ENCODE measurements around the gene PRRC2B.
A peak's percentile ranks its signal among the peaks of the same experiment; 100 is the strongest.

Gene PRRC2B

GRCh38 chr9:131529597-131530545, 136.0 kb downstream of the PRRC2B start:
- no peak for TF ChIP-seq CTCF (IDR thresholded peaks at IDR 0.05; ENCODE audit: extremely low read depth, insufficient read depth, missing control alignments)
- no peak for DNase-seq (ENCODE audit: low spot score)
- in situ Hi-C loops (cut with MboI; ENCODE audit: low pct_unique_long_range_greater_than_20kb, low sequenced_read_pairs, unreplicated experiment), result no loop called here

- in situ Hi-C loops (cut with MboI; ENCODE audit: low pct_unique_long_range_greater_than_20kb, low sequenced_read_pairs, unreplicated experiment), result no loop called here
- no peak for TF ChIP-seq CTCF (IDR thresholded peaks at IDR 0.05; ENCODE audit: extremely low read depth, insufficient read depth, missing control alignments)
- peak; percentile 70 for DNase-seq (ENCODE audit: low spot score)
Observed at GRCh38 chr9:131530546-131530919, 136.6 kb downstream of the PRRC2B start.

GRCh38 chr9:131530920-131531832, 137.3 kb downstream of the PRRC2B start, which contains the start of gene UCK1:
UCK1 (minus strand) TSS chr9:131531263; CDS start chr9:131531174, 89 bp downstream.
- in situ Hi-C loops (cut with MboI; ENCODE audit: low pct_unique_long_range_greater_than_20kb, low sequenced_read_pairs, unreplicated experiment), result no loop called here

GRCh38 chr9:131534721-131535237, 140.9 kb downstream of the PRRC2B start:
- TF ChIP-seq CTCF (IDR thresholded peaks at IDR 0.05; ENCODE audit: extremely low read depth, insufficient read depth, missing control alignments), result no peak
- in situ Hi-C loops (cut with MboI; ENCODE audit: low pct_unique_long_range_greater_than_20kb, low sequenced_read_pairs, unreplicated experiment), result no loop called here
- no peak for DNase-seq (ENCODE audit: low spot score)

More at GRCh38 chr9:131530920-131531832, 137.3 kb downstream of the PRRC2B start, which contains the start of gene UCK1:
- peak; percentile 99 for DNase-seq (ENCODE audit: low spot score)
- TF ChIP-seq CTCF (IDR thresholded peaks at IDR 0.05; ENCODE audit: extremely low read depth, insufficient read depth, missing control alignments), result no peak

- in situ Hi-C loops (cut with MboI; ENCODE audit: low pct_unique_long_range_greater_than_20kb, low sequenced_read_pairs, unreplicated experiment), result no loop called here
- no peak for DNase-seq (ENCODE audit: low spot score)
- no peak for TF ChIP-seq CTCF (IDR thresholded peaks at IDR 0.05; ENCODE audit: extremely low read depth, insufficient read depth, missing control alignments)
Observed at GRCh38 chr9:131537946-131538345, 144.1 kb downstream of the PRRC2B start.
